HEK293 (cell line): ENCODE results near the gene RBM17.

Experiments
- ZNF146 ChIP-seq: fragments of 450-650 bp; formaldehyde crosslinking; IDR thresholded peaks from 2 replicates; pipeline ENCODE4 v1.5.1; 2016; ENCODE audit warnings: missing biosample characterization, missing genetic modification characterization
- ZNF19 ChIP-seq: fragments of 450-650 bp; formaldehyde crosslinking; IDR thresholded peaks from 2 replicates; pipeline ENCODE4; 2016; ENCODE audit warnings: missing biosample characterization, missing genetic modification characterization, low read depth
- ZNF239 ChIP-seq: fragments of 450-650 bp; formaldehyde crosslinking; IDR thresholded peaks from 2 replicates; pipeline ENCODE4 v1.5.1; 2016; ENCODE audit warnings: missing biosample characterization, missing genetic modification characterization
- ZNF510 ChIP-seq: fragments of 450-650 bp; formaldehyde crosslinking; IDR thresholded peaks from 2 replicates; pipeline ENCODE4 v1.5.1; 2018; ENCODE audit warnings: mild to moderate bottlenecking, missing genetic modification characterization, missing biosample characterization; ENCODE audit not compliant: insufficient replicate concordance
- TF ChIP-seq, protein P1 (sequence below): fragments of 450-650 bp; formaldehyde crosslinking; IDR thresholded peaks from 2 replicates; pipeline ENCODE4 v1.5.1; 2016; ENCODE audit warnings: missing biosample characterization, missing genetic modification characterization
- TF ChIP-seq, protein P2 (sequence below): IDR thresholded peaks from 2 replicates; pipeline ENCODE4 v1.6.1; 2011; ENCODE audit warnings: mild to moderate bottlenecking, low read depth, low read length, borderline replicate concordance
- TF ChIP-seq, protein P3 (sequence below): fragments of 450-650 bp; formaldehyde crosslinking; IDR thresholded peaks from 2 replicates; pipeline ENCODE4 v1.5.1; 2016; ENCODE audit warnings: missing biosample characterization, missing genetic modification characterization

DNA sequence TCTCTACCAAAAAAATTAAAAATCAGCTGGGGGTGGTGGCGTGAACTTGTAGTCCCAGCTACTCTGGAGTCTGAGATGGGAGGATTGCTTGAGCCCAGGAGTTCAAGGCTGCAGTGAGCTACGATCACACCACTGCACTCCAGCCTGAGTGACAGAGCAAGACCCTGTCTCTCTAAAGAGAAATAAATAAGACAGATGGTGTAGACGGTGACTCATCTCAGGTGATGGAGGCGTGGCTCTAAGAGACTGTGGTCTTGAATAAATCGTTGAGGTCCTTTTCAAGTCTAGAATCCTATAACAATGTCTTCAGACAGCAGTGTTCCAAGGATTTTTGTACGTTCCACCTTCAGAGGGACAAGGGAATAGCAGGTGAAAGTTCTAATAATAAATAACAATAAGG is 60.1 kb downstream of the RBM17 start:
- TF ChIP-seq, protein P1, sequence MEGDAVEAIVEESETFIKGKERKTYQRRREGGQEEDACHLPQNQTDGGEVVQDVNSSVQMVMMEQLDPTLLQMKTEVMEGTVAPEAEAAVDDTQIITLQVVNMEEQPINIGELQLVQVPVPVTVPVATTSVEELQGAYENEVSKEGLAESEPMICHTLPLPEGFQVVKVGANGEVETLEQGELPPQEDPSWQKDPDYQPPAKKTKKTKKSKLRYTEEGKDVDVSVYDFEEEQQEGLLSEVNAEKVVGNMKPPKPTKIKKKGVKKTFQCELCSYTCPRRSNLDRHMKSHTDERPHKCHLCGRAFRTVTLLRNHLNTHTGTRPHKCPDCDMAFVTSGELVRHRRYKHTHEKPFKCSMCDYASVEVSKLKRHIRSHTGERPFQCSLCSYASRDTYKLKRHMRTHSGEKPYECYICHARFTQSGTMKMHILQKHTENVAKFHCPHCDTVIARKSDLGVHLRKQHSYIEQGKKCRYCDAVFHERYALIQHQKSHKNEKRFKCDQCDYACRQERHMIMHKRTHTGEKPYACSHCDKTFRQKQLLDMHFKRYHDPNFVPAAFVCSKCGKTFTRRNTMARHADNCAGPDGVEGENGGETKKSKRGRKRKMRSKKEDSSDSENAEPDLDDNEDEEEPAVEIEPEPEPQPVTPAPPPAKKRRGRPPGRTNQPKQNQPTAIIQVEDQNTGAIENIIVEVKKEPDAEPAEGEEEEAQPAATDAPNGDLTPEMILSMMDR (tag by site-specific recombination), result no peak
- TF ChIP-seq ZNF510 (tag by site-specific recombination) (no peak), ZNF19 (tag by site-specific recombination) (no peak), ZNF146 (tag by site-specific recombination) (no peak), ZNF239 (no peak)
- TF ChIP-seq, protein P2, sequence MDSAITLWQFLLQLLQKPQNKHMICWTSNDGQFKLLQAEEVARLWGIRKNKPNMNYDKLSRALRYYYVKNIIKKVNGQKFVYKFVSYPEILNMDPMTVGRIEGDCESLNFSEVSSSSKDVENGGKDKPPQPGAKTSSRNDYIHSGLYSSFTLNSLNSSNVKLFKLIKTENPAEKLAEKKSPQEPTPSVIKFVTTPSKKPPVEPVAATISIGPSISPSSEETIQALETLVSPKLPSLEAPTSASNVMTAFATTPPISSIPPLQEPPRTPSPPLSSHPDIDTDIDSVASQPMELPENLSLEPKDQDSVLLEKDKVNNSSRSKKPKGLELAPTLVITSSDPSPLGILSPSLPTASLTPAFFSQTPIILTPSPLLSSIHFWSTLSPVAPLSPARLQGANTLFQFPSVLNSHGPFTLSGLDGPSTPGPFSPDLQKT, result no peak
- TF ChIP-seq, protein P3, sequence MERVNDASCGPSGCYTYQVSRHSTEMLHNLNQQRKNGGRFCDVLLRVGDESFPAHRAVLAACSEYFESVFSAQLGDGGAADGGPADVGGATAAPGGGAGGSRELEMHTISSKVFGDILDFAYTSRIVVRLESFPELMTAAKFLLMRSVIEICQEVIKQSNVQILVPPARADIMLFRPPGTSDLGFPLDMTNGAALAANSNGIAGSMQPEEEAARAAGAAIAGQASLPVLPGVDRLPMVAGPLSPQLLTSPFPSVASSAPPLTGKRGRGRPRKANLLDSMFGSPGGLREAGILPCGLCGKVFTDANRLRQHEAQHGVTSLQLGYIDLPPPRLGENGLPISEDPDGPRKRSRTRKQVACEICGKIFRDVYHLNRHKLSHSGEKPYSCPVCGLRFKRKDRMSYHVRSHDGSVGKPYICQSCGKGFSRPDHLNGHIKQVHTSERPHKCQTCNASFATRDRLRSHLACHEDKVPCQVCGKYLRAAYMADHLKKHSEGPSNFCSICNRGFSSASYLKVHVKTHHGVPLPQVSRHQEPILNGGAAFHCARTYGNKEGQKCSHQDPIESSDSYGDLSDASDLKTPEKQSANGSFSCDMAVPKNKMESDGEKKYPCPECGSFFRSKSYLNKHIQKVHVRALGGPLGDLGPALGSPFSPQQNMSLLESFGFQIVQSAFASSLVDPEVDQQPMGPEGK, result no peak
